GM23338 (cell line): ENCODE results near the gene KIAA1614.
A peak's percentile ranks its signal among the peaks of the same experiment; 100 is the strongest.

ENCODE experiments used
- CREB1 ChIP-seq: fragments of 250-450 bp; sonication (Bioruptor Pico); IDR thresholded peaks from 2 replicates; pipeline ENCODE4 v1.5.0; 2020; ENCODE audit warnings: low read depth, mild to moderate bottlenecking, moderate library complexity
- EZH2 ChIP-seq: fragments of 200-600 bp; sonication (generic); IDR thresholded peaks from one replicate; pipeline ENCODE4 v1.8.0; 2017; ENCODE audit warnings: antibody characterized with exemption, mild to moderate bottlenecking, low read depth; ENCODE audit not compliant: unreplicated experiment
- EZH2phosphoT487 ChIP-seq: fragments of 200-600 bp; sonication (generic); IDR thresholded peaks from one replicate; pipeline ENCODE4 v1.8.1; 2018; ENCODE audit warnings: antibody characterized with exemption; ENCODE audit not compliant: unreplicated experiment
- NANOG ChIP-seq: IDR thresholded peaks from 2 replicates; pipeline ENCODE4 v1.6.1; 2016; ENCODE audit warnings: antibody characterized with exemption, borderline replicate concordance
- POLR2AphosphoS5 ChIP-seq: IDR thresholded peaks from 2 replicates; pipeline ENCODE4 v1.6.1; 2016; ENCODE audit warnings: antibody characterized with exemption, low read depth
- REST ChIP-seq: IDR thresholded peaks from one replicate; pipeline ENCODE4 v1.6.1; 2018; ENCODE audit warnings: antibody characterized with exemption; ENCODE audit not compliant: unreplicated experiment
- ZNF114 ChIP-seq: fragments of 250-450 bp; sonication (Bioruptor Pico); IDR thresholded peaks from 2 replicates; pipeline ENCODE4 v1.5.0; 2020; ENCODE audit warnings: mild to moderate bottlenecking, moderate library complexity
- ZNF331 ChIP-seq: fragments of 250-450 bp; sonication (Bioruptor Pico); IDR thresholded peaks from 2 replicates; pipeline ENCODE4 v1.5.0; 2020; ENCODE audit warnings: low read depth, mild to moderate bottlenecking, moderate library complexity
- ZNF462 ChIP-seq: fragments of 250-450 bp; sonication (Bioruptor Pico); IDR thresholded peaks from 2 replicates; pipeline ENCODE4 v1.5.0; 2020; ENCODE audit warnings: mild to moderate bottlenecking, moderate library complexity
- TF ChIP-seq, protein P1 (sequence below), 2 experiments: fragments of 200-600 bp in 1 of 2; sonication (generic) in 1 of 2; conservative IDR thresholded peaks; 2 replicates each; pipeline versions ENCODE4 v1.5.1 to v1.6.1; 2016 to 2017; ENCODE audit warnings: antibody characterized with exemption in 2 of 2, low read depth in 2 of 2, mild to moderate bottlenecking in 2 of 2, moderate library complexity in 1 of 2

DNA sequence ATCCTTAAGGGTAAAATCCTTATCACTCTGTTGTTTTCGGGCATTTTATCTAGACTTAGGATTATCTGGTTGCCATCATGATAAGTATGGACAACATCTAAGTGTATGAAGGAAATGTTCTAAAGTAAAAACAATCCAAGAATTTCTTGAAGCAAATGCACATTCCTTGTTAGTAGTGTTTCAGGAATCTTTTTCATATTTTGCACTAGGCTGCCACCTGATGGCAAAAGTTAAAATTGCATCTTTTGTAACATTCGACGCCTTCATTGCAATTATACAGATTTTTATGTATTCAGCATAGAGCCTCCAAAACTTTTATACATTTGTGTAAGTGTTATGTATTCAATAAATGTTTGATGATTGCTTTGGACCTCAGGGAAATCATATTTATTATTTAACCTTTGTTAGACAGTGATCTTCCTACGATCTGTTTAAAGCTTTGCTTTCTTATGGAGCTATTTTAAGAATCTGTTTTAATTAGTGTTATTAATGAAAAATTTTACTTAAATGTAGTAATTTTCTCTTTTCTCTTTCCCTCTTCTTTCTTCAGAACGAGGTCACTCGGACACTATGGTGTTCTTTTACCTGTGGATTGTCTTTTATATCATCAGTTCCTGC lies 49.4 kb upstream of the KIAA1614 start:
- TF ChIP-seq POLR2AphosphoS5: no peak
- TF ChIP-seq, protein P1, sequence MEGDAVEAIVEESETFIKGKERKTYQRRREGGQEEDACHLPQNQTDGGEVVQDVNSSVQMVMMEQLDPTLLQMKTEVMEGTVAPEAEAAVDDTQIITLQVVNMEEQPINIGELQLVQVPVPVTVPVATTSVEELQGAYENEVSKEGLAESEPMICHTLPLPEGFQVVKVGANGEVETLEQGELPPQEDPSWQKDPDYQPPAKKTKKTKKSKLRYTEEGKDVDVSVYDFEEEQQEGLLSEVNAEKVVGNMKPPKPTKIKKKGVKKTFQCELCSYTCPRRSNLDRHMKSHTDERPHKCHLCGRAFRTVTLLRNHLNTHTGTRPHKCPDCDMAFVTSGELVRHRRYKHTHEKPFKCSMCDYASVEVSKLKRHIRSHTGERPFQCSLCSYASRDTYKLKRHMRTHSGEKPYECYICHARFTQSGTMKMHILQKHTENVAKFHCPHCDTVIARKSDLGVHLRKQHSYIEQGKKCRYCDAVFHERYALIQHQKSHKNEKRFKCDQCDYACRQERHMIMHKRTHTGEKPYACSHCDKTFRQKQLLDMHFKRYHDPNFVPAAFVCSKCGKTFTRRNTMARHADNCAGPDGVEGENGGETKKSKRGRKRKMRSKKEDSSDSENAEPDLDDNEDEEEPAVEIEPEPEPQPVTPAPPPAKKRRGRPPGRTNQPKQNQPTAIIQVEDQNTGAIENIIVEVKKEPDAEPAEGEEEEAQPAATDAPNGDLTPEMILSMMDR (conservative IDR thresholded peaks at IDR 0.05; ENCODE audit: low read depth in 2 of 2): peak; percentile 72 to 87
- TF ChIP-seq EZH2: no peak
- TF ChIP-seq CREB1 (CRISPR knock-in tag): no peak
- no peak for TF ChIP-seq REST
- TF ChIP-seq NANOG: no peak
- no peak for TF ChIP-seq ZNF114 (CRISPR knock-in tag)
- TF ChIP-seq ZNF331 (CRISPR knock-in tag): no peak
- no peak for TF ChIP-seq ZNF462 (CRISPR knock-in tag)
- TF ChIP-seq EZH2phosphoT487: no peak
